Natural killer cell (primary cell): ENCODE results near the gene GRB10. TPM values are rescaled to one million over a fixed set of nuclear protein-coding genes. Genes with fewer than 3 reads are reported as not detected.

Experiments
- ATAC-seq, 3 donors: fragments of 150-1000 bp in 2 of 3; fragments of 200-7000 bp in 1 of 3; cut with Tn5 transposase; 1 replicate in 1 of 3; 2 replicates in 2 of 3; pipeline ENCODE4 v1.10.0; 2021; ENCODE audit warnings: mild to moderate bottlenecking in 2 of 3, moderate library complexity in 2 of 3
- DNase-seq, 2 donors: peaks; one replicate each; pipeline versions ENCODE4 v3.0.0 to v3.0.0-alpha.2; 2013 to 2021; ENCODE audit warnings: mixed read lengths in 1 of 2
- H3K27ac ChIP-seq: one replicate; pipeline ENCODE4 v1.5.1; 2013; ENCODE audit warnings: mild to moderate bottlenecking, low read length
- H3K27me3 ChIP-seq: one replicate; pipeline ENCODE4 v1.6.1; 2013; ENCODE audit warnings: low read length; ENCODE audit not compliant: control insufficient read depth, insufficient read depth
- H3K36me3 ChIP-seq: one replicate; pipeline ENCODE4 v1.6.1; 2013; ENCODE audit warnings: low read length; ENCODE audit not compliant: control insufficient read depth, insufficient read depth
- H3K4me1 ChIP-seq: one replicate; pipeline ENCODE4 v1.6.1; 2013; ENCODE audit warnings: low read length; ENCODE audit not compliant: control insufficient read depth, insufficient read depth
- H3K4me3 ChIP-seq: one replicate; pipeline ENCODE4 v1.5.1; 2013; ENCODE audit warnings: low read length
- H3K9me3 ChIP-seq: one replicate; pipeline ENCODE4 v1.6.1; 2013; ENCODE audit warnings: low read length; ENCODE audit not compliant: control insufficient read depth, insufficient read depth
- H3K27ac Mint-ChIP-seq, 2 donors: one replicate each; pipeline ENCODE4 v1.8.0; 2022; ENCODE audit warnings: mild to moderate bottlenecking in 2 of 2, mixed read lengths in 2 of 2, moderate library complexity in 1 of 2
- H3K27me3 Mint-ChIP-seq, 2 donors: one replicate each; pipeline ENCODE4 v1.8.0; 2022; ENCODE audit warnings: low read depth in 2 of 2, mixed read lengths in 2 of 2
- H3K36me3 Mint-ChIP-seq: one replicate; pipeline ENCODE4 v1.8.0; 2022; ENCODE audit warnings: mixed read lengths
- H3K4me1 Mint-ChIP-seq, 2 donors: one replicate each; pipeline ENCODE4 v1.8.0; 2022; ENCODE audit warnings: mixed read lengths in 2 of 2
- H3K4me3 Mint-ChIP-seq: one replicate; pipeline ENCODE4 v1.8.0; 2022; ENCODE audit warnings: mild to moderate bottlenecking, moderate library complexity, mixed read lengths
- H3K9me3 Mint-ChIP-seq, 2 donors: one replicate each; pipeline ENCODE4 v1.8.0; 2022; ENCODE audit warnings: mixed read lengths in 2 of 2
- CTCF ChIP-seq: fragments of 200-600 bp; IDR thresholded peaks from one replicate; pipeline ENCODE4 v1.8.0; 2022; ENCODE audit warnings: antibody characterized with exemption
- WGBS: methylation state at CpG from one replicate; pipeline ENCODE4 v1.1.7; 2013; ENCODE audit warnings: missing lambda C conversion rate; ENCODE audit not compliant: insufficient coverage; 5-methylcytosine and 5-hydroxymethylcytosine counted together
- intact Hi-C: fragments of 100-400 bp; cut with micrococcal nuclease; formaldehyde crosslinking; loops from one replicate; pipeline ENCODE4 v1.14.2; 2022
- total RNA-seq, 4 donors: library from RNA; stranded (reverse); fragments of 120-200 nt in 1 of 4; gene quantifications; one replicate each; pipeline versions ENCODE4 v1.2.3 to v1.2.4, GENCODE V29; 2013 to 2022

GRB10 gene
- total RNA-seq, 3 donors from 2014 or later (not counting 1 experiment from before 2014, with no cell fraction given), result 0.16 to 24.4 (median 1.4) TPM

GRCh38 chr7:50752422-50752821, 30.3 kb downstream of the GRB10 start:
- no peaks in the 10 kb centered on the region for H3K9me3 Mint-ChIP-seq
- no peaks in the 10 kb centered on the region for H3K9me3 ChIP-seq
- intact Hi-C loops, result no loop called here
- no peak overlapping the region for H3K4me3 ChIP-seq
- no peak for DNase-seq
- H3K4me1 ChIP-seq, result no peaks in the 10 kb centered on the region
- H3K27ac Mint-ChIP-seq, result no peak overlapping the region
- 92% methylated on average over 4 of the region's 4 CpGs for WGBS
- H3K27ac ChIP-seq, result no peak overlapping the region
- no peak for ATAC-seq
- no peaks in the 10 kb centered on the region for H3K27me3 ChIP-seq
- H3K27me3 Mint-ChIP-seq, result peaks cover 6 to 13% of the 10 kb centered on the region in 2 donors
- H3K36me3 ChIP-seq, result no peaks in the 10 kb centered on the region
- no peak overlapping the region for H3K4me3 Mint-ChIP-seq
- no peak for TF ChIP-seq CTCF
- H3K36me3 Mint-ChIP-seq, result no peaks in the 10 kb centered on the region
- H3K4me1 Mint-ChIP-seq, result no peaks in the 10 kb centered on the region

GRCh38 chr7:50751146-50751545, 31.6 kb downstream of the GRB10 start:
- Mint-ChIP-seq H3K36me3 (no peaks in the 10 kb centered on the region), H3K9me3 (no peaks in the 10 kb centered on the region), H3K4me3 (no peak overlapping the region), H3K27ac (no peak overlapping the region), H3K4me1 (no peaks in the 10 kb centered on the region), H3K27me3 (peaks cover 6 to 13% of the 10 kb centered on the region in 2 donors)
- Histone ChIP-seq H3K27ac (no peak overlapping the region), H3K4me3 (no peak overlapping the region), H3K36me3 (no peaks in the 10 kb centered on the region), H3K4me1 (no peaks in the 10 kb centered on the region), H3K9me3 (no peaks in the 10 kb centered on the region), H3K27me3 (no peaks in the 10 kb centered on the region)
- TF ChIP-seq CTCF, result no peak
- 60% methylated on average over 1 of the region's 1 CpG for WGBS
- no peak for ATAC-seq
- no peak for DNase-seq
- intact Hi-C loops, result no loop called here

GRCh38 chr7:50749896-50750295, 32.8 kb downstream of the GRB10 start:
- H3K4me1 Mint-ChIP-seq, result no peaks in the 10 kb centered on the region
- no peaks in the 10 kb centered on the region for H3K4me1 ChIP-seq
- DNase-seq, result no peak
- ATAC-seq, result no peak
- no peaks in the 10 kb centered on the region for H3K36me3 Mint-ChIP-seq
- no peaks in the 10 kb centered on the region for H3K27me3 ChIP-seq
- H3K36me3 ChIP-seq, result no peaks in the 10 kb centered on the region
- no peak for TF ChIP-seq CTCF
- intact Hi-C loops, result no loop called here
- H3K27ac Mint-ChIP-seq, result no peak overlapping the region
- no peak overlapping the region for H3K4me3 ChIP-seq
- no peak overlapping the region for H3K4me3 Mint-ChIP-seq
- no peaks in the 10 kb centered on the region for H3K9me3 ChIP-seq
- no peak overlapping the region for H3K27ac ChIP-seq
- no peaks in the 10 kb centered on the region for H3K9me3 Mint-ChIP-seq
- H3K27me3 Mint-ChIP-seq, result peaks cover 6 to 13% of the 10 kb centered on the region in 2 donors
- 53% methylated on average over 3 of the region's 3 CpGs for WGBS

GRCh38 chr7:50748472-50748871, 34.2 kb downstream of the GRB10 start:
- TF ChIP-seq CTCF, result no peak

More at GRCh38 chr7:50748472-50748871, 34.2 kb downstream of the GRB10 start:
- Histone ChIP-seq H3K4me1 (no peaks in the 10 kb centered on the region), H3K27me3 (no peaks in the 10 kb centered on the region), H3K27ac (no peak overlapping the region), H3K36me3 (no peaks in the 10 kb centered on the region), H3K9me3 (no peaks in the 10 kb centered on the region), H3K4me3 (no peak overlapping the region)
- 89% methylated on average over 8 of the region's 8 CpGs for WGBS
- Mint-ChIP-seq H3K27me3 (peaks cover 6 to 13% of the 10 kb centered on the region in 2 donors), H3K4me3 (no peak overlapping the region), H3K4me1 (no peaks in the 10 kb centered on the region), H3K9me3 (no peaks in the 10 kb centered on the region), H3K36me3 (no peaks in the 10 kb centered on the region), H3K27ac (no peak overlapping the region)
- ATAC-seq (no peak), DNase-seq (no peak)
- intact Hi-C loops, result no loop called here
